ENCODE results near the gene NUDT2. TPM values are rescaled to one million over a fixed set of nuclear protein-coding genes. Genes with fewer than 3 reads are reported as not detected.
"Not testable (repeated sequence)": the region's sequence is repeated elsewhere in the genome, so short reads cannot be mapped to it uniquely, and the experiment has no call there.

NUDT2 gene
- total RNA-seq, 1 experiment from 2014 or later, result 14.4 TPM

GRCh38 chr9:34291023-34291422 is 38.3 kb upstream of the NUDT2 start:
- Mint-ChIP-seq H3K36me3 (ENCODE audit: insufficient read depth, unreplicated experiment) (no peaks in the 10 kb centered on the region), H3K4me3 (ENCODE audit: unreplicated experiment) (no peak overlapping the region), H3K27me3 (ENCODE audit: insufficient read depth, unreplicated experiment) (no peaks in the 10 kb centered on the region), H3K9me3 (ENCODE audit: unreplicated experiment) (no peaks in the 10 kb centered on the region), H3K27ac (ENCODE audit: unreplicated experiment) (no peak overlapping the region), H3K4me1 (ENCODE audit: low read depth, unreplicated experiment) (no peaks in the 10 kb centered on the region)
- H3K4me1 ChIP-seq, result no peaks in the 10 kb centered on the region
- no peak for DNase-seq
- H3K36me3 ChIP-seq (ENCODE audit: control insufficient read depth, insufficient read depth, low read length), result no peaks in the 10 kb centered on the region
- ChIA-PET CTCF (no interaction called here), POLR2A (no interaction called here)
- no TSS peak for BruUV-seq (replicated peaks)
- TF ChIP-seq, protein P1, sequence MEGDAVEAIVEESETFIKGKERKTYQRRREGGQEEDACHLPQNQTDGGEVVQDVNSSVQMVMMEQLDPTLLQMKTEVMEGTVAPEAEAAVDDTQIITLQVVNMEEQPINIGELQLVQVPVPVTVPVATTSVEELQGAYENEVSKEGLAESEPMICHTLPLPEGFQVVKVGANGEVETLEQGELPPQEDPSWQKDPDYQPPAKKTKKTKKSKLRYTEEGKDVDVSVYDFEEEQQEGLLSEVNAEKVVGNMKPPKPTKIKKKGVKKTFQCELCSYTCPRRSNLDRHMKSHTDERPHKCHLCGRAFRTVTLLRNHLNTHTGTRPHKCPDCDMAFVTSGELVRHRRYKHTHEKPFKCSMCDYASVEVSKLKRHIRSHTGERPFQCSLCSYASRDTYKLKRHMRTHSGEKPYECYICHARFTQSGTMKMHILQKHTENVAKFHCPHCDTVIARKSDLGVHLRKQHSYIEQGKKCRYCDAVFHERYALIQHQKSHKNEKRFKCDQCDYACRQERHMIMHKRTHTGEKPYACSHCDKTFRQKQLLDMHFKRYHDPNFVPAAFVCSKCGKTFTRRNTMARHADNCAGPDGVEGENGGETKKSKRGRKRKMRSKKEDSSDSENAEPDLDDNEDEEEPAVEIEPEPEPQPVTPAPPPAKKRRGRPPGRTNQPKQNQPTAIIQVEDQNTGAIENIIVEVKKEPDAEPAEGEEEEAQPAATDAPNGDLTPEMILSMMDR (IDR thresholded peaks at IDR 0.05; ENCODE audit: insufficient read depth in 1 of 2, low read depth in 1 of 2, low read length in 1 of 2, severe bottlenecking in 1 of 2, unreplicated experiment in 1 of 2), result no peak
- no peaks in the 10 kb centered on the region for H3K27me3 ChIP-seq (replicated peaks; ENCODE audit: control insufficient read depth, insufficient read depth, low read length)
- no peak overlapping the region for H3K4me3 ChIP-seq (ENCODE audit: low read depth, low read length)
- intact Hi-C loops (cut with micrococcal nuclease; ENCODE audit: unreplicated experiment), result no loop called here
- no peaks in the 10 kb centered on the region for H3K9me3 ChIP-seq

DNA sequence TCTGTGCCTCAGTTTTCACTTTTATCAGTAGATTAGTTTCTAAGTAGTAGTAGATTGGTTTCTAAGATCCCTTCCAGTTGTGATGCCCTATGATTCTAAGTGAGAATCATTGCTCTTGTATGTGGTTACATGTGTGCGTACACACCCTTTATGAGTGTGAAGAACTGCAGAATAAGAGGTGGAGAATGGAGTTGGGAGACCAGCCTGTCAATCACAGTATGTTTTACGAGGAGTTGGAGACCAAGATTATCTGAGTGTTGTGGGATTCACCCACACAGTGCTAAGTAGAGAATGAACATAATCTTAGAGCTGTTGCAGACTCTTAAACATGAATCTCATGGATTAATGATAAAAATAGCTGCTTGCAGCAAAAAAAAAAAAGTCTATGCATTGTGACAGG is 37.9 kb upstream of the NUDT2 start:
- BruUV-seq (replicated peaks), result no TSS peak
- H3K27ac Mint-ChIP-seq (ENCODE audit: unreplicated experiment), result no peak overlapping the region
- no peaks in the 10 kb centered on the region for H3K27me3 Mint-ChIP-seq (ENCODE audit: insufficient read depth, unreplicated experiment)
- H3K27me3 ChIP-seq (replicated peaks; ENCODE audit: control insufficient read depth, insufficient read depth, low read length), result no peaks in the 10 kb centered on the region
- no peaks in the 10 kb centered on the region for H3K9me3 Mint-ChIP-seq (ENCODE audit: unreplicated experiment)
- H3K4me3 ChIP-seq (ENCODE audit: low read depth, low read length), result no peak overlapping the region
- H3K4me1 Mint-ChIP-seq (ENCODE audit: low read depth, unreplicated experiment), result no peaks in the 10 kb centered on the region
- H3K36me3 ChIP-seq (ENCODE audit: control insufficient read depth, insufficient read depth, low read length), result no peaks in the 10 kb centered on the region
- no peak overlapping the region for H3K4me3 Mint-ChIP-seq (ENCODE audit: unreplicated experiment)
- no peaks in the 10 kb centered on the region for H3K36me3 Mint-ChIP-seq (ENCODE audit: insufficient read depth, unreplicated experiment)
- DNase-seq, result no peak
- intact Hi-C loops (cut with micrococcal nuclease; ENCODE audit: unreplicated experiment), result no loop called here
- H3K4me1 ChIP-seq, result no peaks in the 10 kb centered on the region
- POLR2A ChIA-PET, result no interaction called here
- CTCF ChIA-PET, result interaction anchor here (0.6 kb wide), 1 partner anchor 152 kb away, joined by 4 read pairs; no protein-coding TSS in a partner anchor
- no peaks in the 10 kb centered on the region for H3K9me3 ChIP-seq
- TF ChIP-seq, protein P1 (IDR thresholded peaks at IDR 0.05; ENCODE audit: insufficient read depth in 1 of 2, low read depth in 1 of 2, low read length in 1 of 2, severe bottlenecking in 1 of 2, unreplicated experiment in 1 of 2), result no peak

GRCh38 chr9:34292552-34292951 is 36.8 kb upstream of the NUDT2 start:
- intact Hi-C loops (cut with micrococcal nuclease; ENCODE audit: unreplicated experiment), result no loop called here
- Mint-ChIP-seq H3K27ac (ENCODE audit: unreplicated experiment) (no peak overlapping the region), H3K36me3 (ENCODE audit: insufficient read depth, unreplicated experiment) (no peaks in the 10 kb centered on the region), H3K27me3 (ENCODE audit: insufficient read depth, unreplicated experiment) (no peaks in the 10 kb centered on the region), H3K4me1 (ENCODE audit: low read depth, unreplicated experiment) (no peaks in the 10 kb centered on the region), H3K9me3 (ENCODE audit: unreplicated experiment) (no peaks in the 10 kb centered on the region), H3K4me3 (ENCODE audit: unreplicated experiment) (no peak overlapping the region)
- Histone ChIP-seq H3K27me3 (replicated peaks; ENCODE audit: control insufficient read depth, insufficient read depth, low read length) (no peaks in the 10 kb centered on the region), H3K4me1 (no peaks in the 10 kb centered on the region), H3K36me3 (ENCODE audit: control insufficient read depth, insufficient read depth, low read length) (no peaks in the 10 kb centered on the region), H3K9me3 (no peaks in the 10 kb centered on the region), H3K4me3 (ENCODE audit: low read depth, low read length) (no peak overlapping the region)
- BruUV-seq (replicated peaks), result no TSS peak
- TF ChIP-seq, protein P1 (IDR thresholded peaks at IDR 0.05; ENCODE audit: insufficient read depth in 1 of 2, low read depth in 1 of 2, low read length in 1 of 2, severe bottlenecking in 1 of 2, unreplicated experiment in 1 of 2), result no peak
- POLR2A ChIA-PET, result no interaction called here
- CTCF ChIA-PET, result no interaction called here
- no peak for DNase-seq

GRCh38 chr9:34301064-34301463 is 28.3 kb upstream of the NUDT2 start:
- H3K36me3 Mint-ChIP-seq (ENCODE audit: insufficient read depth, unreplicated experiment); H3K36me3 ChIP-seq (ENCODE audit: control insufficient read depth, insufficient read depth, low read length); CTCF ChIA-PET; H3K9me3 ChIP-seq; H3K4me3 ChIP-seq (ENCODE audit: low read depth, low read length); H3K27me3 ChIP-seq (replicated peaks; ENCODE audit: control insufficient read depth, insufficient read depth, low read length); H3K4me1 ChIP-seq; H3K27ac Mint-ChIP-seq (ENCODE audit: unreplicated experiment); POLR2A ChIA-PET; H3K4me3 Mint-ChIP-seq (ENCODE audit: unreplicated experiment); H3K27me3 Mint-ChIP-seq (ENCODE audit: insufficient read depth, unreplicated experiment); H3K4me1 Mint-ChIP-seq (ENCODE audit: low read depth, unreplicated experiment); DNase-seq; BruUV-seq (replicated peaks); intact Hi-C loops (cut with micrococcal nuclease; ENCODE audit: unreplicated experiment); H3K9me3 Mint-ChIP-seq (ENCODE audit: unreplicated experiment): not testable (repeated sequence)

DNA sequence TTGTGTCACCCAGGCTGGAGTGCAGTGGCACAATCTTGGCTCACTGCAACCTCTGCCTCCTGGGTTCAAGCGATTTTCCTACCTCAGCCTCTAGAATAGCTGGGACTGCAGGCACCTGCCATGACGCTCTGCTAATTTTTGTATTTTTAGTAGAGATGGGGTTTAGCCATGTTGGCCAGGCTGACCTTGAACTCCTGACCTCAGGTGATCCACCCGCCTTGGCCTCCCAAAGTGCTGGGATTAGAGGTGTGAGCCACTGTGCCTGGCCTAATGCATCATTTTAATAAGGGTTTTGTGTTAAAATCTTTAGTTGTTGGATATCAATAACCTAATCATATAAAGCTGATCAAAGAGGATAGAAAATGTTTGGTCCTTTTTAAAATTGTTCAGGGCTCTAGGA is 21.1 kb upstream of the NUDT2 start:
- H3K36me3 ChIP-seq (ENCODE audit: control insufficient read depth, insufficient read depth, low read length); H3K27me3 ChIP-seq (replicated peaks; ENCODE audit: control insufficient read depth, insufficient read depth, low read length); H3K27me3 Mint-ChIP-seq (ENCODE audit: insufficient read depth, unreplicated experiment); POLR2A ChIA-PET; H3K4me3 Mint-ChIP-seq (ENCODE audit: unreplicated experiment); DNase-seq; H3K27ac Mint-ChIP-seq (ENCODE audit: unreplicated experiment); H3K4me3 ChIP-seq (ENCODE audit: low read depth, low read length); BruUV-seq (replicated peaks); H3K9me3 Mint-ChIP-seq (ENCODE audit: unreplicated experiment); H3K4me1 ChIP-seq; CTCF ChIA-PET; H3K4me1 Mint-ChIP-seq (ENCODE audit: low read depth, unreplicated experiment); H3K9me3 ChIP-seq; intact Hi-C loops (cut with micrococcal nuclease; ENCODE audit: unreplicated experiment); H3K36me3 Mint-ChIP-seq (ENCODE audit: insufficient read depth, unreplicated experiment): not testable (repeated sequence)
